Endodermal cell (in vitro differentiated cells): ENCODE data around the gene PUS7. TPM values are rescaled to one million over a fixed set of nuclear protein-coding genes. Genes with fewer than 3 reads are reported as not detected.
"Not testable (repeated sequence)": the region's sequence is repeated elsewhere in the genome, so short reads cannot be mapped to it uniquely, and the experiment has no call there.

Experiments used
- DNase-seq: peaks from one replicate; pipeline ENCODE4 v3.0.0-alpha.2; 2017
- H3K27ac ChIP-seq: 2 replicates; pipeline ENCODE4 v1.5.1; 2013; ENCODE audit warnings: mild to moderate bottlenecking, low read depth, low read length, moderate library complexity
- H3K27me3 ChIP-seq: 2 replicates; pipeline ENCODE4 v1.6.1; 2013; ENCODE audit warnings: mild to moderate bottlenecking, low read length, moderate library complexity; ENCODE audit not compliant: insufficient read depth, control insufficient read depth, poor library complexity, severe bottlenecking
- H3K36me3 ChIP-seq: 2 replicates; pipeline ENCODE4 v1.7.0; 2013; ENCODE audit warnings: mild to moderate bottlenecking, low read length, moderate library complexity; ENCODE audit not compliant: control insufficient read depth, insufficient read depth
- H3K4me1 ChIP-seq: one replicate; pipeline ENCODE4 v1.7.0; 2013; ENCODE audit warnings: low read length; ENCODE audit not compliant: control insufficient read depth, insufficient read depth
- H3K4me3 ChIP-seq: 2 replicates; pipeline ENCODE4 v1.5.1; 2013; ENCODE audit warnings: mild to moderate bottlenecking, low read length, moderate library complexity
- H3K9ac ChIP-seq: 2 replicates; pipeline ENCODE4 v1.6.1; 2013; ENCODE audit warnings: mild to moderate bottlenecking, low read length, moderate library complexity; ENCODE audit not compliant: poor library complexity, severe bottlenecking; ENCODE audit errors: extremely low read depth
- H3K9me3 ChIP-seq: 2 replicates; pipeline ENCODE4 v1.6.1; 2013; ENCODE audit warnings: mild to moderate bottlenecking, low read length, moderate library complexity; ENCODE audit not compliant: control insufficient read depth
- H3K27ac Mint-ChIP-seq: 2 replicates; pipeline ENCODE4 v1.8.0; 2020; ENCODE audit warnings: mixed read lengths
- H3K27me3 Mint-ChIP-seq: 2 replicates; pipeline ENCODE4 v1.8.0; 2021; ENCODE audit warnings: mild to moderate bottlenecking, mixed read lengths; ENCODE audit not compliant: insufficient read depth
- H3K36me3 Mint-ChIP-seq: 2 replicates; pipeline ENCODE4 v1.8.0; 2020; ENCODE audit warnings: low read depth, mixed read lengths
- H3K4me1 Mint-ChIP-seq: 2 replicates; pipeline ENCODE4 v1.8.0; 2020; ENCODE audit warnings: mixed read lengths
- H3K4me3 Mint-ChIP-seq: 2 replicates; pipeline ENCODE4 v1.8.0; 2020; ENCODE audit warnings: mild to moderate bottlenecking, moderate library complexity, mixed read lengths
- H3K9me3 Mint-ChIP-seq: 2 replicates; pipeline ENCODE4 v1.8.0; 2020; ENCODE audit warnings: mild to moderate bottlenecking, mixed read lengths
- CTCF ChIP-seq: fragments of 200-600 bp; sonication (generic); conservative IDR thresholded peaks from 2 replicates; pipeline ENCODE4 v1.5.0; 2021; ENCODE audit warnings: antibody characterized with exemption, mild to moderate bottlenecking
- WGBS, 2 experiments: methylation state at CpG; one replicate each; pipeline versions ENCODE4 v1.1.5 to v1.1.7; 2013; ENCODE audit warnings: missing lambda C conversion rate in 2 of 2, mixed read lengths in 1 of 2; ENCODE audit not compliant: insufficient coverage in 1 of 2, insufficient read length in 1 of 2; 5-methylcytosine and 5-hydroxymethylcytosine counted together
- total RNA-seq, 2 donors: library from RNA; stranded (reverse); fragmentation: NEBNext Ultra II Directional in 1 of 2; extraction: Animal tissue kit (Norgen Biotek cat#: 25700) in 1 of 2; gene quantifications; 2 replicates in 1 of 2; 3 replicates in 1 of 2; pipeline ENCODE4 v1.2.1, GENCODE V29; 2021

PUS7 gene
- total RNA-seq, 2 donors from 2014 or later, result 30.0 to 38.7 TPM

GRCh38 chr7:105444342-105444987 lies 77.6 kb downstream of the PUS7 start:
- Histone ChIP-seq H3K27me3 (no peaks in the 10 kb centered on the region), H3K4me3 (no peak overlapping the region), H3K4me1 (no peaks in the 10 kb centered on the region), H3K27ac (no peak overlapping the region), H3K9ac (no peak overlapping the region), H3K36me3 (no peaks in the 10 kb centered on the region), H3K9me3 (no peaks in the 10 kb centered on the region)
- WGBS, 2 experiments, result 94 to 100% methylated on average over 2 to 4 of the region's 4 CpGs
- Mint-ChIP-seq H3K36me3 (no peaks in the 10 kb centered on the region), H3K27ac (no peak overlapping the region), H3K4me3 (no peak overlapping the region), H3K4me1 (no peaks in the 10 kb centered on the region), H3K27me3 (no peaks in the 10 kb centered on the region), H3K9me3 (no peaks in the 10 kb centered on the region)
- TF ChIP-seq CTCF, result no peak
- DNase-seq, result no peak

- 89 to 96% methylated on average over 7 to 9 of the region's 9 CpGs for WGBS, 2 experiments
- not testable (repeated sequence) for H3K9me3 ChIP-seq, H3K9me3 Mint-ChIP-seq, H3K4me3 Mint-ChIP-seq, DNase-seq, H3K4me1 ChIP-seq, H3K27me3 ChIP-seq, H3K4me3 ChIP-seq, H3K27me3 Mint-ChIP-seq, H3K36me3 Mint-ChIP-seq, H3K27ac ChIP-seq, H3K4me1 Mint-ChIP-seq, H3K9ac ChIP-seq, H3K36me3 ChIP-seq, H3K27ac Mint-ChIP-seq
Measured at GRCh38 chr7:105442214-105442613, 79.9 kb downstream of the PUS7 start.

GRCh38 chr7:105439174-105439893 lies 82.7 kb downstream of the PUS7 start:
- Histone ChIP-seq H3K27ac (no peak overlapping the region), H3K9me3 (no peaks in the 10 kb centered on the region), H3K27me3 (no peaks in the 10 kb centered on the region), H3K36me3 (no peaks in the 10 kb centered on the region), H3K4me3 (no peak overlapping the region), H3K4me1 (no peaks in the 10 kb centered on the region), H3K9ac (no peak overlapping the region)
- DNase-seq, result peak; percentile 56
- no peak for TF ChIP-seq CTCF
- Mint-ChIP-seq H3K9me3 (no peaks in the 10 kb centered on the region), H3K27ac (no peak overlapping the region), H3K4me3 (no peak overlapping the region), H3K27me3 (no peaks in the 10 kb centered on the region), H3K36me3 (no peaks in the 10 kb centered on the region), H3K4me1 (no peaks in the 10 kb centered on the region)
- WGBS, 2 experiments, result 87 to 92% methylated on average over 5 to 9 of the region's 9 CpGs
